GM19328 (cell line): ENCODE data around the gene WDR82.

ENCODE experiments used
- ATAC-seq: cut with Tn5 transposase; IDR thresholded peaks from one replicate; pipeline ENCODE4 v1.9.1; 2021; ENCODE audit warnings: mild to moderate bottlenecking, moderate library complexity; ENCODE audit not compliant: unreplicated experiment

Gene WDR82

GRCh38 chr3:52310861-52311575 lies 32.6 kb upstream of the WDR82 start:
- no peak for ATAC-seq

- no peak for ATAC-seq
Measured at GRCh38 chr3:52308308-52308707, 29.9 kb upstream of the WDR82 start.

- ATAC-seq: no peak
Measured at GRCh38 chr3:52306978-52307377, 28.5 kb upstream of the WDR82 start.

GRCh38 chr3:52305926-52306325 lies 27.5 kb upstream of the WDR82 start:
- ATAC-seq: no peak

- no peak for ATAC-seq
Measured at GRCh38 chr3:52303811-52304210, 25.4 kb upstream of the WDR82 start.

- ATAC-seq: no peak
Measured at GRCh38 chr3:52302426-52303145, 24.1 kb upstream of the WDR82 start.

GRCh38 chr3:52299879-52300611 lies 21.6 kb upstream of the WDR82 start:
- no peak for ATAC-seq

GRCh38 chr3:52299247-52299878 lies 20.9 kb upstream of the WDR82 start:
- ATAC-seq: no peak

GRCh38 chr3:52298149-52299098 lies 20.0 kb upstream of the WDR82 start:
- ATAC-seq: no peak

GRCh38 chr3:52297242-52298148 lies 19.0 kb upstream of the WDR82 start:
- no peak for ATAC-seq

GRCh38 chr3:52295671-52296208 lies 17.3 kb upstream of the WDR82 start:
- no peak for ATAC-seq

GRCh38 chr3:52294320-52295150 lies 16.1 kb upstream of the WDR82 start:
- no peak for ATAC-seq

- ATAC-seq: no peak
Measured at GRCh38 chr3:52293491-52294319, 15.3 kb upstream of the WDR82 start.

GRCh38 chr3:52292247-52293065 lies 14.0 kb upstream of the WDR82 start:
- no peak for ATAC-seq

- no peak for ATAC-seq
Measured at GRCh38 chr3:52291508-52292181, 13.2 kb upstream of the WDR82 start.
